A549 (cell line): ENCODE results near the gene LMOD1. TPM values are rescaled to one million over a fixed set of nuclear protein-coding genes. Genes with fewer than 3 reads are reported as not detected.

Experiments
- ATAC-seq, 2 experiments: fragments of 200-7000 bp in 1 of 2; fragments of >200 bp in 1 of 2; cut with Nextera tagmentation in 1 of 2; cut with Tn5 transposase in 1 of 2; 3 replicates each; pipeline versions ENCODE4 v1.8.0 to v1.9.1; 2018 to 2020; ENCODE audit warnings: mild to moderate bottlenecking in 1 of 2, moderate library complexity in 1 of 2
- CTCF ChIA-PET: fragments of 300-600 bp; sonication (Branson Sonifier 250); formaldehyde crosslinking; extraction: SDS; loops from one replicate; lab custom pipeline; 2021; ENCODE audit warnings: antibody characterized with exemption, inconsistent platforms; lab: Yijun Ruan, JAX
- POLR2A ChIA-PET: fragments of 350-600 bp; formaldehyde crosslinking; extraction: SDS; loops from one replicate; lab custom pipeline; 2021; ENCODE audit warnings: antibody characterized with exemption, inconsistent platforms; lab: Yijun Ruan, JAX
- DNase-seq, 2 experiments: peaks; one replicate each; pipeline versions ENCODE4 v3.0.0 to v3.0.0-alpha.2; 2011 to 2016; ENCODE audit warnings: low read depth in 1 of 2, low spot score in 1 of 2
- FAIRE-seq: peaks from 2 replicates; lab custom pipeline; 2011; peaks lifted over from hg19 to GRCh38; lab: Jason Lieb, UNC
- H3K27ac ChIP-seq, 2 experiments: fragments of >200 bp; sonication (Bioruptor Twin); formaldehyde crosslinking; 3 replicates each; pipeline ENCODE4 v1.5.1; 2016 to 2017
- H3K4me1 ChIP-seq: fragments of >200 bp; sonication (Bioruptor Twin); formaldehyde crosslinking; 3 replicates; pipeline ENCODE4 v1.6.1; 2016
- H3K4me2 ChIP-seq: fragments of >200 bp; sonication (Bioruptor Twin); formaldehyde crosslinking; 3 replicates; pipeline ENCODE4 v1.6.1; 2016
- H3K4me3 ChIP-seq: fragments of >200 bp; sonication (Bioruptor Twin); formaldehyde crosslinking; 3 replicates; pipeline ENCODE4 v1.5.1; 2016
- H3K9me3 ChIP-seq: fragments of >200 bp; sonication (Bioruptor Twin); formaldehyde crosslinking; 3 replicates; pipeline ENCODE4 v1.6.1; 2016
- CBX2 ChIP-seq: fragments of 200-600 bp; sonication (generic); IDR thresholded peaks from 2 replicates; pipeline ENCODE4 v1.6.1; 2016; ENCODE audit warnings: low read depth, mild to moderate bottlenecking, borderline replicate concordance
- CBX8 ChIP-seq: fragments of 200-600 bp; sonication (generic); IDR thresholded peaks from 2 replicates; pipeline ENCODE4 v1.6.1; 2016
- JUNB ChIP-seq: fragments of >200 bp; sonication (Bioruptor Twin); formaldehyde crosslinking; IDR thresholded peaks from 2 replicates; pipeline ENCODE4 v1.6.1; 2016
- MAZ ChIP-seq: fragments of 150-350 bp; IDR thresholded peaks from 2 replicates; pipeline ENCODE4 v1.6.1; 2014; ENCODE audit warnings: antibody characterized with exemption, low read depth, low read length, borderline replicate concordance
- NR3C1 ChIP-seq: fragments of >200 bp; sonication (Bioruptor Twin); formaldehyde crosslinking; IDR thresholded peaks from 3 replicates; pipeline ENCODE4 v1.6.1; 2017
- PHF8 ChIP-seq: fragments of 200-600 bp; sonication (generic); IDR thresholded peaks from 2 replicates; pipeline ENCODE4 v1.6.1; 2016; ENCODE audit warnings: low read depth, mild to moderate bottlenecking, antibody characterized with exemption, moderate library complexity, borderline replicate concordance
- POLR2AphosphoS2 ChIP-seq: conservative IDR thresholded peaks from 2 replicates; pipeline ENCODE4 v1.6.1; 2012; ENCODE audit warnings: low read length, improper control_type of control experiment, inconsistent platforms
- RAD21 ChIP-seq, 2 experiments: fragments of >200 bp in 1 of 2; sonication (Bioruptor Twin) in 1 of 2; formaldehyde crosslinking in 1 of 2; IDR thresholded peaks in 1 of 2; conservative IDR thresholded peaks in 1 of 2; 2 replicates in 1 of 2; 3 replicates in 1 of 2; pipeline ENCODE4 v1.6.1; 2012 to 2018; ENCODE audit warnings: inconsistent platforms in 1 of 2
- RNF2 ChIP-seq: fragments of 200-600 bp; sonication (generic); IDR thresholded peaks from 2 replicates; pipeline ENCODE4 v1.6.1; 2016; ENCODE audit warnings: low read depth, mild to moderate bottlenecking, antibody characterized with exemption, moderate library complexity, borderline replicate concordance
- SMC3 ChIP-seq: fragments of >200 bp; sonication (Bioruptor Twin); formaldehyde crosslinking; IDR thresholded peaks from 3 replicates; pipeline ENCODE4 v1.6.1; 2018; ENCODE audit warnings: inconsistent platforms
- ZC3H11A ChIP-seq: fragments of 450-650 bp; IDR thresholded peaks from 2 replicates; pipeline ENCODE4 v1.6.1; 2014; ENCODE audit warnings: antibody characterized with exemption, mild to moderate bottlenecking
- ZFP36 ChIP-seq: fragments of 450-650 bp; IDR thresholded peaks from 2 replicates; pipeline ENCODE4 v1.6.1; 2014; ENCODE audit warnings: borderline replicate concordance; ENCODE audit not compliant: partially characterized antibody
- WGBS: methylation state at CpG from one replicate; pipeline ENCODE4 v1.1.6; 2017; ENCODE audit errors: missing lambda C conversion rate; 5-methylcytosine and 5-hydroxymethylcytosine counted together
- polyA plus RNA-seq, 4 experiments: library from polyadenylated mRNA; depleted of rRNA in 3 of 4; stranded (reverse); fragments of >200 nt; fragmentation: RNase III in 1 of 4; extraction: RNeasy Plus Mini Kit Qiagen cat#74134 plus additional on column Dnase treatment in 1 of 4; gene quantifications; 2 replicates in 3 of 4; 3 replicates in 1 of 4; pipeline ENCODE4 v1.2.3, GENCODE V29; 2011 to 2017
- TF ChIP-seq, protein P1 (sequence below): IDR thresholded peaks from 2 replicates; pipeline ENCODE4 v1.6.1; 2012
- TF ChIP-seq, protein P2 (sequence below): fragments of 250-450 bp; sonication (Bioruptor Pico); IDR thresholded peaks from 2 replicates; pipeline ENCODE4 v1.5.0; 2021; ENCODE audit warnings: mild to moderate bottlenecking, moderate library complexity, borderline replicate concordance
- TF ChIP-seq, protein P3 (sequence below): fragments of 450-650 bp; IDR thresholded peaks from 2 replicates; pipeline ENCODE4 v1.6.1; 2014; ENCODE audit warnings: antibody characterized with exemption
- TF ChIP-seq, protein P4 (sequence below): fragments of 200-600 bp; sonication (generic); IDR thresholded peaks from 2 replicates; pipeline ENCODE4 v1.6.1; 2016; ENCODE audit warnings: antibody characterized with exemption, mild to moderate bottlenecking, moderate library complexity
- TF ChIP-seq, protein P5 (sequence below): fragments of >200 bp; sonication (Bioruptor Twin); formaldehyde crosslinking; IDR thresholded peaks from 2 replicates; pipeline ENCODE4 v1.6.1; 2016
- TF ChIP-seq, protein P6 (sequence below): IDR thresholded peaks from 2 replicates; pipeline ENCODE4 v1.6.1; 2012

The LMOD1 gene
- polyA plus RNA-seq, 2 of the 4 experiments (the other 2 are of a cell fraction), result not detected

DNA sequence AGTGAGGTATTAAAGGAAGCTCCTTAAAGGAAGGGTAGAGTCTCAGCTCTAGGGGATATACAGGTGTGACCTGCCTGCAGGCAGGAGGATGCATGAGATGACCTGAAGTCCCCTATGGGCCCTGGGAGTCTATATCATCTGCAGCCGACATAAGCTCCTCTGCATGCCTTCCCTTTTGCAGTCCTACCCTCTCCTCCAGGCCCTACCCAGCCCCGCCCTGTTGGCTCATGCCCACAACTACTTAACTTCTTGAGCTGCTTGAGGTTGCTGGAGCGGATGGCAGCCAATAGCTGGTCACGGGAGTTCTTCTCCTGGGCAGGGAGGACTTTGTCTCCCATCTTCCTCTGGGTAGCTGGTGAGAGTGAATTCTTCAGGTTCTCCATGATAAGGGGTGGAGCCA is 47.4 kb downstream of the LMOD1 start:
- no peak for FAIRE-seq
- ChIA-PET CTCF (interaction anchor here (0.5 to 17.1 kb wide), 9 partner anchors 13 to 440 kb away, joined by 3 to 855 read pairs (median 8); partner anchors contain the start of genes ELF3, RNPEP and TIMM17A), POLR2A (interaction anchor here (0.7 kb wide), 1 partner anchor 55 kb away, joined by 3 read pairs; no protein-coding TSS in a partner anchor)
- WGBS, result 77% methylated on average over 3 of the region's 4 CpGs
- no peak for ATAC-seq
- Histone ChIP-seq H3K9me3 (no peaks in the 10 kb centered on the region), H3K4me1 (peaks cover 3% of the 10 kb centered on the region; the same call in 1 of the 3 replicates), H3K27ac (no peak overlapping the region), H3K4me2 (no peak overlapping the region), H3K4me3 (no peak overlapping the region)
- TF ChIP-seq PHF8, result no peak
- no peak for TF ChIP-seq SMC3
- TF ChIP-seq, protein P1, sequence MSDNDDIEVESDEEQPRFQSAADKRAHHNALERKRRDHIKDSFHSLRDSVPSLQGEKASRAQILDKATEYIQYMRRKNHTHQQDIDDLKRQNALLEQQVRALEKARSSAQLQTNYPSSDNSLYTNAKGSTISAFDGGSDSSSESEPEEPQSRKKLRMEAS, result no peak
- TF ChIP-seq MAZ, result no peak
- TF ChIP-seq CBX8, result no peak
- TF ChIP-seq ZFP36, result no peak
- TF ChIP-seq, protein P2, sequence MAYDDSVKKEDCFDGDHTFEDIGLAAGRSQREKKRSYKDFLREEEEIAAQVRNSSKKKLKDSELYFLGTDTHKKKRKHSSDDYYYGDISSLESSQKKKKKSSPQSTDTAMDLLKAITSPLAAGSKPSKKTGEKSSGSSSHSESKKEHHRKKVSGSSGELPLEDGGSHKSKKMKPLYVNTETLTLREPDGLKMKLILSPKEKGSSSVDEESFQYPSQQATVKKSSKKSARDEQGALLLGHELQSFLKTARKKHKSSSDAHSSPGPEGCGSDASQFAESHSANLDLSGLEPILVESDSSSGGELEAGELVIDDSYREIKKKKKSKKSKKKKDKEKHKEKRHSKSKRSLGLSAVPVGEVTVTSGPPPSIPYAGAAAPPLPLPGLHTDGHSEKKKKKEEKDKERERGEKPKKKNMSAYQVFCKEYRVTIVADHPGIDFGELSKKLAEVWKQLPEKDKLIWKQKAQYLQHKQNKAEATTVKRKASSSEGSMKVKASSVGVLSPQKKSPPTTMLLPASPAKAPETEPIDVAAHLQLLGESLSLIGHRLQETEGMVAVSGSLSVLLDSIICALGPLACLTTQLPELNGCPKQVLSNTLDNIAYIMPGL, result no peak
- TF ChIP-seq, protein P3, sequence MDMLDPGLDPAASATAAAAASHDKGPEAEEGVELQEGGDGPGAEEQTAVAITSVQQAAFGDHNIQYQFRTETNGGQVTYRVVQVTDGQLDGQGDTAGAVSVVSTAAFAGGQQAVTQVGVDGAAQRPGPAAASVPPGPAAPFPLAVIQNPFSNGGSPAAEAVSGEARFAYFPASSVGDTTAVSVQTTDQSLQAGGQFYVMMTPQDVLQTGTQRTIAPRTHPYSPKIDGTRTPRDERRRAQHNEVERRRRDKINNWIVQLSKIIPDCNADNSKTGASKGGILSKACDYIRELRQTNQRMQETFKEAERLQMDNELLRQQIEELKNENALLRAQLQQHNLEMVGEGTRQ, result no peak
- no peak for TF ChIP-seq ZC3H11A
- no peak for TF ChIP-seq CBX2
- no peak for TF ChIP-seq NR3C1
- TF ChIP-seq, protein P4, sequence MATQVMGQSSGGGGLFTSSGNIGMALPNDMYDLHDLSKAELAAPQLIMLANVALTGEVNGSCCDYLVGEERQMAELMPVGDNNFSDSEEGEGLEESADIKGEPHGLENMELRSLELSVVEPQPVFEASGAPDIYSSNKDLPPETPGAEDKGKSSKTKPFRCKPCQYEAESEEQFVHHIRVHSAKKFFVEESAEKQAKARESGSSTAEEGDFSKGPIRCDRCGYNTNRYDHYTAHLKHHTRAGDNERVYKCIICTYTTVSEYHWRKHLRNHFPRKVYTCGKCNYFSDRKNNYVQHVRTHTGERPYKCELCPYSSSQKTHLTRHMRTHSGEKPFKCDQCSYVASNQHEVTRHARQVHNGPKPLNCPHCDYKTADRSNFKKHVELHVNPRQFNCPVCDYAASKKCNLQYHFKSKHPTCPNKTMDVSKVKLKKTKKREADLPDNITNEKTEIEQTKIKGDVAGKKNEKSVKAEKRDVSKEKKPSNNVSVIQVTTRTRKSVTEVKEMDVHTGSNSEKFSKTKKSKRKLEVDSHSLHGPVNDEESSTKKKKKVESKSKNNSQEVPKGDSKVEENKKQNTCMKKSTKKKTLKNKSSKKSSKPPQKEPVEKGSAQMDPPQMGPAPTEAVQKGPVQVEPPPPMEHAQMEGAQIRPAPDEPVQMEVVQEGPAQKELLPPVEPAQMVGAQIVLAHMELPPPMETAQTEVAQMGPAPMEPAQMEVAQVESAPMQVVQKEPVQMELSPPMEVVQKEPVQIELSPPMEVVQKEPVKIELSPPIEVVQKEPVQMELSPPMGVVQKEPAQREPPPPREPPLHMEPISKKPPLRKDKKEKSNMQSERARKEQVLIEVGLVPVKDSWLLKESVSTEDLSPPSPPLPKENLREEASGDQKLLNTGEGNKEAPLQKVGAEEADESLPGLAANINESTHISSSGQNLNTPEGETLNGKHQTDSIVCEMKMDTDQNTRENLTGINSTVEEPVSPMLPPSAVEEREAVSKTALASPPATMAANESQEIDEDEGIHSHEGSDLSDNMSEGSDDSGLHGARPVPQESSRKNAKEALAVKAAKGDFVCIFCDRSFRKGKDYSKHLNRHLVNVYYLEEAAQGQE, result no peak
- TF ChIP-seq RNF2, result no peak
- TF ChIP-seq RAD21 (conservative IDR thresholded peaks at IDR 0.05 in 1 of 2, IDR thresholded peaks at IDR 0.05 in 1 of 2), result no peak
- no peak for TF ChIP-seq JUNB
- TF ChIP-seq, protein P5, sequence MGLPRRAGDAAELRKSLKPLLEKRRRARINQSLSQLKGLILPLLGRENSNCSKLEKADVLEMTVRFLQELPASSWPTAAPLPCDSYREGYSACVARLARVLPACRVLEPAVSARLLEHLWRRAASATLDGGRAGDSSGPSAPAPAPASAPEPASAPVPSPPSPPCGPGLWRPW, result no peak
- no peak for TF ChIP-seq POLR2AphosphoS2
- TF ChIP-seq, protein P6, sequence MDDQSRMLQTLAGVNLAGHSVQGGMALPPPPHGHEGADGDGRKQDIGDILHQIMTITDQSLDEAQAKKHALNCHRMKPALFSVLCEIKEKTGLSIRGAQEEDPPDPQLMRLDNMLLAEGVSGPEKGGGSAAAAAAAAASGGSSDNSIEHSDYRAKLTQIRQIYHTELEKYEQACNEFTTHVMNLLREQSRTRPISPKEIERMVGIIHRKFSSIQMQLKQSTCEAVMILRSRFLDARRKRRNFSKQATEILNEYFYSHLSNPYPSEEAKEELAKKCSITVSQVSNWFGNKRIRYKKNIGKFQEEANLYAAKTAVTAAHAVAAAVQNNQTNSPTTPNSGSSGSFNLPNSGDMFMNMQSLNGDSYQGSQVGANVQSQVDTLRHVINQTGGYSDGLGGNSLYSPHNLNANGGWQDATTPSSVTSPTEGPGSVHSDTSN, result no peak
- no peak for DNase-seq
